Subcutaneous adipose tissue (tissue), 4 donors: ENCODE data around the gene PPP2R1B. TPM values are rescaled to one million over a fixed set of nuclear protein-coding genes. Genes with fewer than 3 reads are reported as not detected.

Experiments used
- CTCF ChIP-seq: fragments of 450-650 bp; IDR thresholded peaks from one replicate; pipeline ENCODE4 v1.5.1; 2016; ENCODE audit warnings: low read depth, mild to moderate bottlenecking, control low read depth, antibody characterized with exemption, moderate library complexity
- total RNA-seq, 4 donors: library from RNA; depleted of rRNA; stranded (reverse); fragments of >200 nt; gene quantifications; one replicate each; pipeline ENCODE4 v1.1.0, GENCODE V29; 2016

PPP2R1B gene
- total RNA-seq, 4 donors from 2014 or later: 35.8 to 146 (median 67.8) TPM

DNA sequence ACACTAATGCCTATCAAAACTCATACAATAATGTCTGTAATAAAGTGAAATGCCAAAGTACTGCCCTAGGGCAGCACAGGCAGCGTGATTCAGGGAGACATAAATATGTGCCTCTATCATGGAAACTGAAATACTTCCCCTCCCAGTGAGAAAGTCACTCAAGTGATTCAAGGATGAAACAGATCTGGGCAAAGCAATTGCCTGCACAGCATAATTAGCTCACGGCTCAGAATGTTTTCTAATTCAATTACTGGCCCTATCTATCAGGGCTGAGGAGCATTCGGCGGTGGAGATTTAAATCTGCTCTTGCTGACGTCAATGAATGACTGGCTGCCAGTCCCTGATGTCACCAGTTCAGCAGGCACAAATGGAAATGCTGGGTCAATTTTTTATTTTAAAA, 27.7 kb upstream of the PPP2R1B start:
- TF ChIP-seq CTCF: no peak

GRCh38 chr11:111792955-111793500, 26.8 kb upstream of the PPP2R1B start:
- TF ChIP-seq CTCF: no peak

GRCh38 chr11:111792314-111792713, 26.1 kb upstream of the PPP2R1B start:
- TF ChIP-seq CTCF: no peak

DNA sequence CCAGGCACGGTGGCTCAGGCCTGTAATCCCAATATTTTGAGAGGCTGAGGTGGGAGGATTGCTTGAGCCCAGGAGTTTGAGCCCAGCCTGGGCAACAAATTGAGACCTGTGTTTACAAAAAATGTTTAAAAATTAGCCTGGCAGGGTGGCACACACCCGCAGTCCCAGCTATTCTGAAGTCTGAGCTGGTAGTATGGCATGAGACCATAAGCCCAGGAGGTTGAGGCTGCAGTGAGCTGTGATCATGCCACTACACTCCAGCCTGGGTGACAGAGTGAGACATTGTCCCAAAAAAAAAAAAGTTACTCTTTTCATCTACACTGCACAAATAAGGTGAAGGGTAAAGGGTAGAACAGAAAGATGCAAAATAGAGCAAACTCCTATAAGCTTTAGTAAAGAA, 22.3 kb upstream of the PPP2R1B start:
- no peak for TF ChIP-seq CTCF

- no peak for TF ChIP-seq CTCF
Observed at GRCh38 chr11:111788051-111788450, 21.9 kb upstream of the PPP2R1B start.

DNA sequence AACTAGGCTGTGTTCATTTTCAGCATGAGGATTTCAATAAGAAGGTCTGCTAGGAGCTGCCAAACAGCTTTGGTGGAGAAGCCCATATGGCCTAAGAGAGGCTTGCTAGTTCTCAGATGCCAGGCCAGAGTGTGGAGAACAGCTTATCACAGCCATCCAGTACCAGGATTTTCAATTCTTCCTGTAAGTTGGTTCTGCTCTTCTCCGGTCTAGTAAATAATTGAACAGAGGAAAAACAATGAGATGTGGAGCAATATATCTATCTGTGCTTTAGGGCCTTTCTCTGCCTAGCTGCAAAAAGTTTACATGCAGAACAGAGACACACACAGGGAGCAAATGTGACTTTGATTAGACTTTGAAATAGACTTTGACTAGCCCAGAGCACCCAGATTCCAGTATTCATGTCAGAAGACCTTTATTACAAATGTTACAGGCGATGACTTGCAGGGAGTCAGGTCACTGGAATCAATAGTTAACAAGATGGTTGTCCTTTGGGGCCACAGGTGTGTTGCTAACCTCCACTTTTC, 19.8 kb upstream of the PPP2R1B start:
- no peak for TF ChIP-seq CTCF

GRCh38 chr11:111785076-111785475, 18.9 kb upstream of the PPP2R1B start:
- TF ChIP-seq CTCF: no peak
